ENCODE data around the gene COL4A1.

Gene COL4A1

DNA sequence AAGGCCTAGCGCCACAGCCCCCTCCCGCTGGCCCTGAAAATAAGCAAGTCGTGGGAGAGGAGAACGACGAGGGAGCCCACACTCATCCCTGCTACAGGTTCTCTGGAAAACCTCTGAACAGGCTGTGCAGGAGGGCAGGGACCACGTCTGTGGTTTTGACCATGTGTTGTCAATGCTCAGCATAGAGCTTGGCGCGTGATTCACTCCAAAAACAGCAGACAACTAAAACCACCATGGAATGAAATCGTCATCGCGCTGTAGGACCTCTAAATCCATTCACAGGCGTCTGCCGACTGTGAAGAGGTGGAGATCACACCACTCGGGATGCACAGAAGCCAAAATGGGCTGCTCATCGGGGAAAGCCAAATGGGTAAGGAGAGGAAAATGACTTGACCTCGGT, 121.3 kb downstream of the COL4A1 start:
- TF ChIP-seq, protein P1, sequence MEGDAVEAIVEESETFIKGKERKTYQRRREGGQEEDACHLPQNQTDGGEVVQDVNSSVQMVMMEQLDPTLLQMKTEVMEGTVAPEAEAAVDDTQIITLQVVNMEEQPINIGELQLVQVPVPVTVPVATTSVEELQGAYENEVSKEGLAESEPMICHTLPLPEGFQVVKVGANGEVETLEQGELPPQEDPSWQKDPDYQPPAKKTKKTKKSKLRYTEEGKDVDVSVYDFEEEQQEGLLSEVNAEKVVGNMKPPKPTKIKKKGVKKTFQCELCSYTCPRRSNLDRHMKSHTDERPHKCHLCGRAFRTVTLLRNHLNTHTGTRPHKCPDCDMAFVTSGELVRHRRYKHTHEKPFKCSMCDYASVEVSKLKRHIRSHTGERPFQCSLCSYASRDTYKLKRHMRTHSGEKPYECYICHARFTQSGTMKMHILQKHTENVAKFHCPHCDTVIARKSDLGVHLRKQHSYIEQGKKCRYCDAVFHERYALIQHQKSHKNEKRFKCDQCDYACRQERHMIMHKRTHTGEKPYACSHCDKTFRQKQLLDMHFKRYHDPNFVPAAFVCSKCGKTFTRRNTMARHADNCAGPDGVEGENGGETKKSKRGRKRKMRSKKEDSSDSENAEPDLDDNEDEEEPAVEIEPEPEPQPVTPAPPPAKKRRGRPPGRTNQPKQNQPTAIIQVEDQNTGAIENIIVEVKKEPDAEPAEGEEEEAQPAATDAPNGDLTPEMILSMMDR (IDR thresholded peaks at IDR 0.05) = no peak
- Histone ChIP-seq H3K4me1 (peaks cover 0 to 13% (median 3%) of the 10 kb centered on the region in 4 donors), H3K9me3 (no peaks in the 10 kb centered on the region), H3K27ac (peak overlapping the region in 1 of 2 donors; percentile 15), H3K36me3 (peaks cover 59 to 97% (median 95%) of the 10 kb centered on the region in 3 donors), H3K27me3 (no peaks in the 10 kb centered on the region), H3K4me3 (no peak overlapping the region)
- intact Hi-C loops (cut with DNase I; ENCODE audit: low total_unique reads) = no loop called here
- no peak for DNase-seq

- Histone ChIP-seq H3K27me3 (no peaks in the 10 kb centered on the region), H3K27ac (peak overlapping the region in 1 of 2 donors; percentile 21), H3K36me3 (peaks cover 76 to 98% (median 95%) of the 10 kb centered on the region in 3 donors), H3K4me1 (peaks cover 0 to 13% (median 3%) of the 10 kb centered on the region in 4 donors), H3K4me3 (no peak overlapping the region), H3K9me3 (no peaks in the 10 kb centered on the region)
- TF ChIP-seq, protein P1 (IDR thresholded peaks at IDR 0.05) = no peak
- intact Hi-C loops (cut with DNase I; ENCODE audit: low total_unique reads) = no loop called here
- DNase-seq = no peak
These were observed 123.0 kb downstream of the COL4A1 start for GRCh38 chr13:110183910-110184309.

DNA sequence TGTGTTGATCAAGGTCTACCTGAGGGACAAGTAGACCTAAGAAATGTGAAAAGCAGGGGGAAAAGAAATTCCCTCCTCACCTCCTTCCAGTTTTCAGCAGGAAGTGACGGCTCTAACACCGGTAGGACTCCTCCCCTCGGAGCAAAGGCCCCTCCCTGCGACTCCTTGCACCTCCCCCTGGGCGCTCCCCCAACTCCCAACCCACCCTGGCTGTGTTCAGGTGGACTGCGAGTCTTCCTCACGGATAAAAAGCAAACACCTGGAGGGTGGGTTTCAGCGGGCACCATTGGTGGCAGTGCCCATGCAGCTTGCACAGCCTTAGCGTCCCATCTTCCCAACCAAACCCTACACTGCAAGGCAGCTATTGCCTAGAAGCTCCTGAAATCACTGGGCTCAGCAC, 124.5 kb downstream of the COL4A1 start:
- TF ChIP-seq, protein P1 (IDR thresholded peaks at IDR 0.05) = no peak
- H3K27me3 ChIP-seq = no peaks in the 10 kb centered on the region
- H3K4me3 ChIP-seq = no peak overlapping the region
- DNase-seq = no peak
- peak overlapping the region in 1 of 2 donors; percentile 2 for H3K27ac ChIP-seq
- no peaks in the 10 kb centered on the region for H3K4me1 ChIP-seq
- H3K36me3 ChIP-seq = peaks cover 88 to 100% (median 99%) of the 10 kb centered on the region in 3 donors
- no peaks in the 10 kb centered on the region for H3K9me3 ChIP-seq
- intact Hi-C loops (cut with DNase I; ENCODE audit: low total_unique reads) = no loop called here

- H3K27ac ChIP-seq = peak overlapping the region in 1 of 2 donors; percentile 2
- intact Hi-C loops (cut with DNase I; ENCODE audit: low total_unique reads) = no loop called here
- TF ChIP-seq, protein P1 (IDR thresholded peaks at IDR 0.05) = no peak
- H3K9me3 ChIP-seq = no peaks in the 10 kb centered on the region
- no peaks in the 10 kb centered on the region for H3K27me3 ChIP-seq
- no peaks in the 10 kb centered on the region for H3K4me1 ChIP-seq
- no peak for DNase-seq
- H3K4me3 ChIP-seq = no peak overlapping the region
- peaks cover 88 to 100% (median 99%) of the 10 kb centered on the region in 3 donors for H3K36me3 ChIP-seq
These were observed 125.0 kb downstream of the COL4A1 start for GRCh38 chr13:110182003-110182402.

- intact Hi-C loops (cut with DNase I; ENCODE audit: low total_unique reads) = no loop called here
These were observed 127.2 kb downstream of the COL4A1 start for GRCh38 chr13:110179857-110180147.

More at GRCh38 chr13:110179857-110180147, 127.2 kb downstream of the COL4A1 start:
- TF ChIP-seq, protein P1 (IDR thresholded peaks at IDR 0.05) = no peak
- peaks cover 90 to 100% (median 99%) of the 10 kb centered on the region in 3 donors for H3K36me3 ChIP-seq
- H3K4me3 ChIP-seq = no peak overlapping the region
- H3K4me1 ChIP-seq = no peaks in the 10 kb centered on the region
- no peak overlapping the region for H3K27ac ChIP-seq
- H3K27me3 ChIP-seq = no peaks in the 10 kb centered on the region
- DNase-seq = no peak
- H3K9me3 ChIP-seq = no peaks in the 10 kb centered on the region

Data from tibial artery (tissue), 4 donors.